Prostate gland (tissue), 2 donors: ENCODE results near the gene NACA2. TPM values are rescaled to one million over a fixed set of nuclear protein-coding genes. Genes with fewer than 3 reads are reported as not detected.
"Not testable (repeated sequence)": the region's sequence is repeated elsewhere in the genome, so short reads cannot be mapped to it uniquely, and the experiment has no call there.

ENCODE experiments used
- DNase-seq: peaks from one replicate; pipeline ENCODE4 v3.0.0-alpha.2; 2019; ENCODE audit warnings: low spot score
- H3K27ac ChIP-seq, 2 donors: fragments of 200-600 bp; sonication (generic); 2 replicates each; pipeline ENCODE4 v1.5.1; 2017 to 2019
- H3K27me3 ChIP-seq: fragments of 200-600 bp; sonication (generic); replicated peaks from 2 replicates; pipeline ENCODE4 v1.5.1; 2019; ENCODE audit not compliant: insufficient read depth
- H3K36me3 ChIP-seq, 2 donors: fragments of 200-600 bp; sonication (generic); 1 replicate in 1 of 2; 2 replicates in 1 of 2; pipeline versions ENCODE4 v1.5.1 to v1.8.1; 2017 to 2019
- H3K4me1 ChIP-seq: fragments of 200-600 bp; sonication (generic); replicated peaks from 2 replicates; pipeline ENCODE4 v1.5.1; 2019
- H3K4me3 ChIP-seq, 2 donors: fragments of 200-600 bp; sonication (generic); 2 replicates each; pipeline ENCODE4 v1.5.1; 2017 to 2019
- H3K9me3 ChIP-seq: fragments of 200-600 bp; sonication (generic); 2 replicates; pipeline ENCODE4 v1.5.1; 2017
- POLR2A ChIP-seq: fragments of 450-650 bp; IDR thresholded peaks from one replicate; pipeline ENCODE4 v1.6.1; 2016; ENCODE audit warnings: antibody characterized with exemption, mild to moderate bottlenecking
- POLR2AphosphoS5 ChIP-seq: sonication (generic); formaldehyde crosslinking; IDR thresholded peaks from one replicate; pipeline ENCODE4 v1.6.1; 2017; ENCODE audit warnings: antibody characterized with exemption
- WGBS: methylation state at CpG from one replicate; pipeline ENCODE4 v1.1.5; 2018; 5-methylcytosine and 5-hydroxymethylcytosine counted together
- intact Hi-C: fragments of 100-400 bp; cut with DNase I; formaldehyde crosslinking; loops from one replicate; pipeline ENCODE4 v1.14.2; 2022
- total RNA-seq, 2 donors: library from RNA; depleted of rRNA; stranded (reverse); fragments of >200 nt; gene quantifications; one replicate each; pipeline ENCODE4 v1.1.0, GENCODE V29; 2016
- TF ChIP-seq, protein P1 (sequence below), 4 experiments: fragments of 200-600 bp in 2 of 4; fragments of 450-650 bp in 2 of 4; sonication (generic) in 2 of 4; IDR thresholded peaks; 1 replicate in 3 of 4; 2 replicates in 1 of 4; pipeline ENCODE4 v1.5.1; 2016 to 2019; ENCODE audit warnings: antibody characterized with exemption in 4 of 4, mild to moderate bottlenecking in 2 of 4, moderate library complexity in 2 of 4

Gene NACA2
- total RNA-seq, 2 donors from 2014 or later: 2.1 TPM; not detected in 1

DNA sequence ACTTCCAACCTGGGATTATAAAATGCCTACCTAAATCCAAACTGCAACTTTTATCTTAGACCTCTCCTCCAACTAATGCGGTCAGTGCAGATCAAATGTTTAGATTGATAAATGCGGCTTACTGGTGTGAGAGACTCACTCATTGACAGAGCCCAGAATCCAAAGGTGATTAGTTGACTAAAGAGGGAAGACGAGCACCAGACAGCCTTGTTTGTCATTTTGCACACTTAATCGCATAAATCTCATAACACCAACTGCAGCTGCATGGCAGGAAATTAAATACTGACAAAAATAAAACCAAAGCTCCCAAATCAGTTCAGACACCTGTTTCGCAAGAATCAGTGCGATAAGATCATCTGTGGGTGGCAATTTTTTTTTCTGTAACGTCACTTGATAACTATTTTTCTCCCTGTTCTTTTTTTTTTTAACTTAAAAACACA is 35.9 kb downstream of the NACA2 start:
- no peaks in the 10 kb centered on the region for H3K4me1 ChIP-seq
- intact Hi-C loops: loop anchor here (10.0 kb wide), 1 partner anchor 280 kb away; no protein-coding TSS in a partner anchor
- TF ChIP-seq, protein P1, sequence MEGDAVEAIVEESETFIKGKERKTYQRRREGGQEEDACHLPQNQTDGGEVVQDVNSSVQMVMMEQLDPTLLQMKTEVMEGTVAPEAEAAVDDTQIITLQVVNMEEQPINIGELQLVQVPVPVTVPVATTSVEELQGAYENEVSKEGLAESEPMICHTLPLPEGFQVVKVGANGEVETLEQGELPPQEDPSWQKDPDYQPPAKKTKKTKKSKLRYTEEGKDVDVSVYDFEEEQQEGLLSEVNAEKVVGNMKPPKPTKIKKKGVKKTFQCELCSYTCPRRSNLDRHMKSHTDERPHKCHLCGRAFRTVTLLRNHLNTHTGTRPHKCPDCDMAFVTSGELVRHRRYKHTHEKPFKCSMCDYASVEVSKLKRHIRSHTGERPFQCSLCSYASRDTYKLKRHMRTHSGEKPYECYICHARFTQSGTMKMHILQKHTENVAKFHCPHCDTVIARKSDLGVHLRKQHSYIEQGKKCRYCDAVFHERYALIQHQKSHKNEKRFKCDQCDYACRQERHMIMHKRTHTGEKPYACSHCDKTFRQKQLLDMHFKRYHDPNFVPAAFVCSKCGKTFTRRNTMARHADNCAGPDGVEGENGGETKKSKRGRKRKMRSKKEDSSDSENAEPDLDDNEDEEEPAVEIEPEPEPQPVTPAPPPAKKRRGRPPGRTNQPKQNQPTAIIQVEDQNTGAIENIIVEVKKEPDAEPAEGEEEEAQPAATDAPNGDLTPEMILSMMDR (IDR thresholded peaks at IDR 0.05): no peak
- TF ChIP-seq POLR2A: no peak
- TF ChIP-seq POLR2AphosphoS5: no peak
- H3K36me3 ChIP-seq: no peaks in the 10 kb centered on the region
- no peaks in the 10 kb centered on the region for H3K9me3 ChIP-seq
- no peak overlapping the region for H3K27ac ChIP-seq
- 73% methylated on average over 7 of the region's 7 CpGs for WGBS
- DNase-seq: no peak
- H3K4me3 ChIP-seq: no peak overlapping the region
- no peaks in the 10 kb centered on the region for H3K27me3 ChIP-seq

GRCh38 chr17:61554209-61554608 is 36.8 kb downstream of the NACA2 start:
- Histone ChIP-seq H3K4me3 (no peak overlapping the region), H3K27me3 (no peaks in the 10 kb centered on the region), H3K4me1 (no peaks in the 10 kb centered on the region), H3K9me3 (no peaks in the 10 kb centered on the region), H3K27ac (no peak overlapping the region), H3K36me3 (no peaks in the 10 kb centered on the region)
- no peak for DNase-seq
- WGBS: 72% methylated on average over 3 of the region's 3 CpGs
- intact Hi-C loops: loop anchor here (10.0 kb wide), 1 partner anchor 281 kb away; no protein-coding TSS in a partner anchor
- TF ChIP-seq POLR2AphosphoS5 (no peak), POLR2A (no peak)
- TF ChIP-seq, protein P1 (IDR thresholded peaks at IDR 0.05): no peak

- not testable (repeated sequence) for H3K4me1 ChIP-seq, H3K27me3 ChIP-seq, H3K27ac ChIP-seq, H3K9me3 ChIP-seq, DNase-seq, H3K4me3 ChIP-seq, H3K36me3 ChIP-seq
- WGBS: 95% methylated on average over 11 of the region's 11 CpGs
- intact Hi-C loops: loop anchor here (10.0 kb wide), 1 partner anchor 282 kb away; no protein-coding TSS in a partner anchor
These were observed 38.5 kb downstream of the NACA2 start for GRCh38 chr17:61552560-61552959.

DNA sequence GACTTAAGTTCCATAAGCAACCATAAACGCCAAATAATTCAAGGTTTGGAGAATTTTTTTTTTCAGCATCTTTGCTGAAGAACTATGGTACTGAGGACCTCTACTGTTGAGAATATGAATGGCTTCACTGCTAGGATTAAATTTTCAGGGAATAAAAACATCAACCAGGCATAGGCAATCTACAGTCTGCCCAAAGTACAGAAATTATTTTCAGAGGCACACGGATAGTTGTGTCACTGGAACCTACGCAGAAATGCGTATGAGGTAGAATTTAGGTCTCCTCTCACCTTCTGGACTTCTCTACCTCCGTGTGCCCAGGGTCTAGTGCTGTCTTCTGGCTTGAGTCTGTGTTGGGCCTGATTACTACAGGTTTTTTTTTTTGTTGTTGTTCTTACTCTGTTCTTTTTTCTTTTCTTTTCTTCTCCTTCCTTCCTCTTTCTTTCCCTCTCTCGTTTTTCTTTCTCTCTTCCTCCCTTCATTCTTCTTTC is 39.7 kb downstream of the NACA2 start:
- no peak for DNase-seq

DNA sequence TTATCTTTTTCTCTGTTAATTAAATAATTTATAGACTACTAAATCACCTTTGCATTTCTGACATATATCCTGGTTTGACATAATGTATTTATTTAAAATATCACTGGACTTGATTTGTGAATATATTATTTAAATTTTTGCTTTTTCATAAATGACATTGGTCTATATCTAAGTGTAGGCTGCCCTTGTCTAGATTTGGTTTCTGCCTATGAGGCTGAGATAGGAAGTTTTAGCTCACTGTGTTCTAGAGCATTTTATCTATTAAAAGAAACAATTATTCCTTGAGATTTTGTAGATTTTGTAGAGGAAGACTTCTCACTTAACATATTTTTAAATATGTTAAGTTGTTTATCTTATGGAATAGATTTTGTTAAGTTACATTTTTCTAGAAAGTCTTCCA is 43.9 kb downstream of the NACA2 start:
- H3K27me3 ChIP-seq: no peaks in the 10 kb centered on the region
- no peak overlapping the region for H3K4me3 ChIP-seq
- intact Hi-C loops: no loop called here
- H3K36me3 ChIP-seq: no peaks in the 10 kb centered on the region
- no peak for DNase-seq
- TF ChIP-seq, protein P1 (IDR thresholded peaks at IDR 0.05): no peak
- TF ChIP-seq POLR2AphosphoS5 (no peak), POLR2A (no peak)
- H3K27ac ChIP-seq: no peak overlapping the region
- no peaks in the 10 kb centered on the region for H3K4me1 ChIP-seq
- no peaks in the 10 kb centered on the region for H3K9me3 ChIP-seq

More for the DNA sequence above, 39.7 kb downstream of the NACA2 start:
- H3K4me1 ChIP-seq: no peaks in the 10 kb centered on the region
- intact Hi-C loops: loop anchor here (2.0 to 10.0 kb wide), 2 partner anchors 138 to 284 kb away; no protein-coding TSS in a partner anchor
- H3K4me3 ChIP-seq: no peak overlapping the region
- WGBS: 10% methylated on average over 6 of the region's 6 CpGs
- TF ChIP-seq, protein P1 (IDR thresholded peaks at IDR 0.05): peak in 3 of 4 experiments; percentile 40 to 79 (median 73)
- TF ChIP-seq POLR2AphosphoS5: no peak
- TF ChIP-seq POLR2A: no peak
- H3K27me3 ChIP-seq: no peaks in the 10 kb centered on the region
- no peaks in the 10 kb centered on the region for H3K9me3 ChIP-seq
- no peaks in the 10 kb centered on the region for H3K36me3 ChIP-seq
- H3K27ac ChIP-seq: no peak overlapping the region
